Astrocyte (in vitro differentiated cells and primary cell): ENCODE measurements around the gene FHIT. TPM values are rescaled to one million over a fixed set of nuclear protein-coding genes. Genes with fewer than 3 reads are reported as not detected.
A peak's percentile ranks its signal among the peaks of the same experiment; 100 is the strongest.

Experiments used
- DNase-seq: peaks from one replicate; pipeline ENCODE4 v3.0.0-alpha.2; 2010; ENCODE audit warnings: low read depth
- FAIRE-seq: peaks from 2 replicates; lab custom pipeline; 2011; peaks lifted over from hg19 to GRCh38; lab: Jason Lieb, UNC
- H2AFZ ChIP-seq: 2 replicates; pipeline ENCODE4 v1.6.0; 2012; ENCODE audit warnings: low read depth, low read length, inconsistent platforms
- H3K27ac ChIP-seq: 2 replicates; pipeline ENCODE4 v1.5.1; 2011; ENCODE audit warnings: low read depth, low read length, inconsistent platforms
- H3K27me3 ChIP-seq: 2 replicates; pipeline ENCODE4 v1.6.0; 2011; ENCODE audit warnings: low read length, inconsistent platforms; ENCODE audit not compliant: insufficient read depth
- H3K36me3 ChIP-seq: 2 replicates; pipeline ENCODE4 v1.5.1; 2011; ENCODE audit warnings: low read length, inconsistent platforms; ENCODE audit not compliant: insufficient read depth
- H3K4me1 ChIP-seq: 2 replicates; pipeline ENCODE4 v1.5.1; 2011; ENCODE audit warnings: low read length, inconsistent platforms; ENCODE audit not compliant: insufficient read depth
- H3K4me2 ChIP-seq: 2 replicates; pipeline ENCODE4 v1.6.0; 2012; ENCODE audit warnings: low read length, inconsistent platforms
- H3K4me3 ChIP-seq: 2 replicates; pipeline ENCODE4 v1.5.1; 2011; ENCODE audit warnings: low read depth, mild to moderate bottlenecking, low read length, inconsistent platforms; ENCODE audit not compliant: insufficient read depth
- H3K79me2 ChIP-seq: 2 replicates; pipeline ENCODE4 v1.6.0; 2012; ENCODE audit warnings: mild to moderate bottlenecking, low read length, inconsistent platforms; ENCODE audit not compliant: insufficient read depth
- H3K9ac ChIP-seq: 2 replicates; pipeline ENCODE4 v1.6.0; 2012; ENCODE audit warnings: mild to moderate bottlenecking, low read length, inconsistent platforms
- H3K9me3 ChIP-seq: 2 replicates; pipeline ENCODE4 v1.5.1; 2012; ENCODE audit warnings: low read depth, mild to moderate bottlenecking, low read length, inconsistent platforms; ENCODE audit not compliant: insufficient read depth
- H4K20me1 ChIP-seq: 2 replicates; pipeline ENCODE4 v1.6.0; 2012; ENCODE audit warnings: low read length, inconsistent platforms; ENCODE audit not compliant: insufficient read depth
- H3K27ac Mint-ChIP-seq: one replicate; pipeline ENCODE4 v1.8.0; 2021; ENCODE audit warnings: mild to moderate bottlenecking, mixed read lengths; ENCODE audit not compliant: unreplicated experiment
- H3K27me3 Mint-ChIP-seq: one replicate; pipeline ENCODE4 v1.8.0; 2021; ENCODE audit warnings: low read depth, mixed read lengths; ENCODE audit not compliant: unreplicated experiment
- H3K36me3 Mint-ChIP-seq: one replicate; pipeline ENCODE4 v1.8.0; 2021; ENCODE audit warnings: low read depth, mixed read lengths; ENCODE audit not compliant: unreplicated experiment
- H3K4me1 Mint-ChIP-seq: one replicate; pipeline ENCODE4 v1.8.0; 2021; ENCODE audit warnings: low read depth, mixed read lengths; ENCODE audit not compliant: unreplicated experiment
- H3K4me3 Mint-ChIP-seq: one replicate; pipeline ENCODE4 v1.8.0; 2021; ENCODE audit warnings: mild to moderate bottlenecking, moderate library complexity, mixed read lengths; ENCODE audit not compliant: unreplicated experiment
- H3K9me3 Mint-ChIP-seq: one replicate; pipeline ENCODE4 v1.8.0; 2021; ENCODE audit warnings: mild to moderate bottlenecking, mixed read lengths; ENCODE audit not compliant: unreplicated experiment
- CTCF ChIP-seq: IDR thresholded peaks from 2 replicates; pipeline ENCODE4 v1.5.1; 2011; ENCODE audit warnings: low read depth, mild to moderate bottlenecking, inconsistent platforms, low read length, moderate library complexity; ENCODE audit not compliant: insufficient read depth
- EZH2 ChIP-seq: IDR thresholded peaks from 2 replicates; pipeline ENCODE4 v1.6.1; 2012; ENCODE audit warnings: mild to moderate bottlenecking, low read length, inconsistent platforms; ENCODE audit not compliant: insufficient read depth
- total RNA-seq: library from RNA; stranded (reverse); gene quantifications from 2 replicates; pipeline ENCODE4 v1.2.1, GENCODE V29; 2021

FHIT gene
- total RNA-seq, 1 donor from 2014 or later = 6.7 TPM

DNA sequence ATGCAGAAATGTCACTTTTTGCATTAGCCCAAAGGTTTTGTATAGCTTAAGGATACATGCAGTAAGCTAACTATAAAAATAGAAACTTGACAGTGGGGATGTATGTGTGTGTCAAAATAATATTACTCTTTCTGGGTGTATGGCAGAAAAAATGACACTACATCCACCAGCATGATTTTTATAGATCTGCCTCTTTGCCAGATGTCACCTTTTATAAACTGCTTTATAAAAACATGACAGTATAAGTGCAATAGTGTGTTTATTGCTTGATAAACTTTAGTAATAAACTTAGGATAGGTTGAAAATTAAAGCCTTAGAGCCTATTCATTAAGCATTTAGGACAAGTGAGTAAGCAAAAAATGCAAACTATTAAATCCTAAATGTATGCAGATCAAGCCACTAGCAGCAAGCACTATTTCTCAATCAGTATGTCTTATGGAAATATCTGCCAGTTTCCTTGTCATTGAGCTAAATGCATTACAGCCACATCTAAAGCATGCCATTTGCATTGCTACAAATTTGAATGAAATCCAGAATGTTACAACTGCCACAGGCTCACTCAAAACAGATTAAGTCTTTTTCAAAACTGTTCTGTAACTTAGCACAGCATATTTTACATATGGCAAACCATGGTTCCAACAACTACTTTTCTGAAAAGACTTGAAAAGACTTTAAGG, 935.0 kb downstream of the FHIT start:
- FAIRE-seq (peak; percentile 39), DNase-seq (peak; percentile 82)
- Histone ChIP-seq H4K20me1 (no peaks in the 10 kb centered on the region), H2AFZ (no peak overlapping the region), H3K79me2 (no peaks in the 10 kb centered on the region), H3K27me3 (no peaks in the 10 kb centered on the region), H3K9ac (no peak overlapping the region), H3K9me3 (no peaks in the 10 kb centered on the region), H3K4me2 (no peak overlapping the region), H3K27ac (no peak overlapping the region), H3K4me1 (no peaks in the 10 kb centered on the region), H3K36me3 (no peaks in the 10 kb centered on the region), H3K4me3 (no peak overlapping the region)
- Mint-ChIP-seq H3K27me3 (no peaks in the 10 kb centered on the region), H3K4me1 (no peaks in the 10 kb centered on the region), H3K27ac (no peak overlapping the region), H3K36me3 (no peaks in the 10 kb centered on the region), H3K4me3 (no peak overlapping the region), H3K9me3 (no peaks in the 10 kb centered on the region)
- TF ChIP-seq CTCF (no peak), EZH2 (no peak)

GRCh38 chr3:60313951-60314461, 937.2 kb downstream of the FHIT start:
- H3K27ac ChIP-seq = no peak overlapping the region
- no peaks in the 10 kb centered on the region for H3K27me3 ChIP-seq
- Mint-ChIP-seq H3K9me3 (no peaks in the 10 kb centered on the region), H3K4me1 (no peaks in the 10 kb centered on the region), H3K4me3 (no peak overlapping the region), H3K36me3 (no peaks in the 10 kb centered on the region), H3K27ac (no peak overlapping the region), H3K27me3 (no peaks in the 10 kb centered on the region)
- peak; percentile 33 for DNase-seq
- no peaks in the 10 kb centered on the region for H3K9me3 ChIP-seq
- no peaks in the 10 kb centered on the region for H4K20me1 ChIP-seq
- no peak overlapping the region for H3K4me2 ChIP-seq
- no peaks in the 10 kb centered on the region for H3K4me1 ChIP-seq
- TF ChIP-seq CTCF (no peak), EZH2 (no peak)
- no peak overlapping the region for H3K9ac ChIP-seq
- no peaks in the 10 kb centered on the region for H3K79me2 ChIP-seq
- H3K4me3 ChIP-seq = no peak overlapping the region
- H3K36me3 ChIP-seq = no peaks in the 10 kb centered on the region
- no peak overlapping the region for H2AFZ ChIP-seq
- no peak for FAIRE-seq

- Histone ChIP-seq H3K9me3 (no peaks in the 10 kb centered on the region), H3K36me3 (no peaks in the 10 kb centered on the region), H3K27me3 (no peaks in the 10 kb centered on the region), H3K4me1 (no peaks in the 10 kb centered on the region), H3K27ac (no peak overlapping the region), H2AFZ (no peak overlapping the region), H3K4me2 (no peak overlapping the region), H3K79me2 (no peaks in the 10 kb centered on the region), H4K20me1 (no peaks in the 10 kb centered on the region), H3K4me3 (no peak overlapping the region), H3K9ac (no peak overlapping the region)
- Mint-ChIP-seq H3K27ac (no peak overlapping the region), H3K4me1 (no peaks in the 10 kb centered on the region), H3K27me3 (no peaks in the 10 kb centered on the region), H3K36me3 (no peaks in the 10 kb centered on the region), H3K4me3 (no peak overlapping the region), H3K9me3 (no peaks in the 10 kb centered on the region)
- FAIRE-seq = no peak
- TF ChIP-seq CTCF = no peak
- TF ChIP-seq EZH2 = no peak
- DNase-seq = no peak
Observed at GRCh38 chr3:60313231-60313798, 937.9 kb downstream of the FHIT start.
